ENCODE results near the gene RANBP17.
A peak's percentile ranks its signal among the peaks of the same experiment; 100 is the strongest.

The RANBP17 gene

GRCh38 chr5:171314728-171315385 is 453.0 kb downstream of the RANBP17 start:
- Histone ChIP-seq H3K4me1 (peaks cover 0 to 61% (median 55%) of the 10 kb centered on the region in 4 donors), H3K4me3 (peak overlapping the region; percentile 22 to 45), H3K36me3 (no peaks in the 10 kb centered on the region), H3K27me3 (peaks cover 0 to 100% of the 10 kb centered on the region in 2 donors), H3K27ac (no peak overlapping the region), H3K9me3 (no peaks in the 10 kb centered on the region)
- no peak for TF ChIP-seq CTCF (IDR thresholded peaks at IDR 0.05)
- intact Hi-C loops (cut with DNase I; ENCODE audit: low total_unique reads) = no loop called here
- peak in 1 of 2 donors; percentile 60 for DNase-seq

GRCh38 chr5:171315386-171315891 is 453.6 kb downstream of the RANBP17 start:
- Histone ChIP-seq H3K4me3 (peak overlapping the region; percentile 22 to 45), H3K27me3 (peaks cover 0 to 100% of the 10 kb centered on the region in 2 donors), H3K27ac (no peak overlapping the region), H3K36me3 (no peaks in the 10 kb centered on the region), H3K4me1 (peaks cover 0 to 57% (median 52%) of the 10 kb centered on the region in 4 donors), H3K9me3 (no peaks in the 10 kb centered on the region)
- TF ChIP-seq CTCF (IDR thresholded peaks at IDR 0.05) = no peak
- DNase-seq = peak in 1 of 2 donors; percentile 53
- intact Hi-C loops (cut with DNase I; ENCODE audit: low total_unique reads) = no loop called here

GRCh38 chr5:171315925-171316257 is 454.1 kb downstream of the RANBP17 start:
- TF ChIP-seq CTCF (IDR thresholded peaks at IDR 0.05) = no peak
- Histone ChIP-seq H3K27me3 (peaks cover 0 to 100% of the 10 kb centered on the region in 2 donors), H3K36me3 (no peaks in the 10 kb centered on the region), H3K9me3 (no peaks in the 10 kb centered on the region), H3K4me1 (peaks cover 0 to 54% (median 48%) of the 10 kb centered on the region in 4 donors), H3K4me3 (peak overlapping the region; percentile 8 to 45), H3K27ac (no peak overlapping the region)
- intact Hi-C loops (cut with DNase I; ENCODE audit: low total_unique reads) = no loop called here
- DNase-seq = peak in 1 of 2 donors; percentile 51

GRCh38 chr5:171316258-171317121 is 454.7 kb downstream of the RANBP17 start:
- Histone ChIP-seq H3K4me3 (peak overlapping the region; percentile 8 to 45), H3K9me3 (no peaks in the 10 kb centered on the region), H3K27me3 (peaks cover 0 to 100% of the 10 kb centered on the region in 2 donors), H3K4me1 (peaks cover 0 to 48% (median 42%) of the 10 kb centered on the region in 4 donors), H3K27ac (no peak overlapping the region), H3K36me3 (no peaks in the 10 kb centered on the region)
- intact Hi-C loops (cut with DNase I; ENCODE audit: low total_unique reads) = no loop called here
- DNase-seq = peak in 1 of 2 donors; percentile 56
- no peak for TF ChIP-seq CTCF (IDR thresholded peaks at IDR 0.05)

GRCh38 chr5:171317230-171317629 is 455.4 kb downstream of the RANBP17 start:
- H3K27me3 ChIP-seq = peaks cover 0 to 100% of the 10 kb centered on the region in 2 donors
- intact Hi-C loops (cut with DNase I; ENCODE audit: low total_unique reads) = no loop called here
- DNase-seq = peak in 1 of 2 donors; percentile 16
- peaks cover 0 to 41% (median 35%) of the 10 kb centered on the region in 4 donors for H3K4me1 ChIP-seq
- H3K4me3 ChIP-seq = no peak overlapping the region
- H3K9me3 ChIP-seq = no peaks in the 10 kb centered on the region
- H3K27ac ChIP-seq = no peak overlapping the region
- no peaks in the 10 kb centered on the region for H3K36me3 ChIP-seq
- no peak for TF ChIP-seq CTCF (IDR thresholded peaks at IDR 0.05)

Data from tibial artery (tissue), 4 donors.